GM12878 (cell line): ENCODE results near the gene GPM6B. TPM values are rescaled to one million over a fixed set of nuclear protein-coding genes. Genes with fewer than 3 reads are reported as not detected.

Experiments used
- ATAC-seq: fragments of 200-7000 bp; cut with Tn5 transposase; 3 replicates; pipeline ENCODE4 v1.9.1; 2020; ENCODE audit warnings: mild to moderate bottlenecking, moderate library complexity
- BruUV-seq: library from RNA; stranded (reverse); fragments of 400-500 nt; replicated peaks from 2 replicates; lab custom pipeline; 2021; lab: Mats Ljungman, UMichigan
- CTCF ChIA-PET: fragments of 300-600 bp; sonication (Branson Sonifier 250); formaldehyde crosslinking; extraction: SDS; loops from one replicate; lab custom pipeline; 2021; ENCODE audit warnings: inconsistent platforms; lab: Yijun Ruan, JAX
- POLR2A ChIA-PET: fragments of 350-600 bp; formaldehyde crosslinking; extraction: SDS; loops from one replicate; lab custom pipeline; 2021; ENCODE audit warnings: inconsistent platforms; lab: Charles Lee
- RAD21 ChIA-PET: fragments of 300-600 bp; sonication (Branson Sonifier 250); formaldehyde crosslinking; loops from one replicate; lab custom pipeline; 2023; ENCODE audit warnings: antibody characterized with exemption; ENCODE audit not compliant: unreplicated experiment; lab: Charles Lee
- SMC1A ChIA-PET: fragments of 300-600 bp; sonication (Branson Sonifier 250); formaldehyde crosslinking; loops from one replicate; lab custom pipeline; 2023; ENCODE audit not compliant: unreplicated experiment, uncharacterized antibody; lab: Charles Lee
- DNase-seq: peaks from one replicate; pipeline ENCODE4 v3.0.0-alpha.2; 2011; ENCODE audit warnings: low read depth, low spot score
- FAIRE-seq: peaks from 3 replicates; lab custom pipeline; 2011; peaks lifted over from hg19 to GRCh38; lab: Jason Lieb, UNC
- H2AFZ ChIP-seq: 2 replicates; pipeline ENCODE4 v1.6.0; 2011; ENCODE audit warnings: low read depth, low read length, control low read depth; ENCODE audit not compliant: control insufficient read depth
- H3K27ac ChIP-seq: 2 replicates; pipeline ENCODE4 v1.5.1; 2011; ENCODE audit warnings: control low read depth; ENCODE audit not compliant: control insufficient read depth, insufficient read depth
- H3K27me3 ChIP-seq, 2 experiments: replicated peaks in 1 of 2; 2 replicates each; pipeline versions ENCODE4 v1.6.0 to v1.6.1; 2011; ENCODE audit warnings: low read length in 1 of 2; ENCODE audit not compliant: control insufficient read depth in 2 of 2, insufficient read depth in 2 of 2
- H3K36me3 ChIP-seq, 2 experiments: 2 replicates each; pipeline ENCODE4 v1.5.1; 2011; ENCODE audit warnings: low read length in 1 of 2; ENCODE audit not compliant: control insufficient read depth in 2 of 2, insufficient read depth in 2 of 2
- H3K4me1 ChIP-seq: 2 replicates; pipeline ENCODE4 v1.6.1; 2011; ENCODE audit warnings: mild to moderate bottlenecking, low read length, moderate library complexity, mixed read lengths; ENCODE audit not compliant: control insufficient read depth, insufficient read depth
- H3K4me2 ChIP-seq: 2 replicates; pipeline ENCODE4 v1.6.0; 2011; ENCODE audit warnings: control low read depth; ENCODE audit not compliant: control insufficient read depth, insufficient read depth
- H3K4me3 ChIP-seq: fragments of 200-600 bp; sonication (generic); 2 replicates; pipeline ENCODE4 v1.5.1; 2016
- H3K79me2 ChIP-seq: 2 replicates; pipeline ENCODE4 v1.6.0; 2011; ENCODE audit warnings: low read length; ENCODE audit not compliant: control insufficient read depth, insufficient read depth
- H3K9ac ChIP-seq: 2 replicates; pipeline ENCODE4 v1.8.0; 2011; ENCODE audit warnings: low read length, control low read depth, mixed read lengths; ENCODE audit not compliant: control insufficient read depth, insufficient read depth
- H3K9me3 ChIP-seq: replicated peaks from 3 replicates; pipeline ENCODE4 v1.5.1; 2011; ENCODE audit warnings: mild to moderate bottlenecking, low read length; ENCODE audit not compliant: control insufficient read depth, insufficient read depth
- H4K20me1 ChIP-seq: 2 replicates; pipeline ENCODE4 v1.6.0; 2011; ENCODE audit not compliant: control insufficient read depth, insufficient read depth
- BHLHE40 ChIP-seq, 2 experiments: fragments of 450-650 bp in 1 of 2; IDR thresholded peaks; 2 replicates each; pipeline ENCODE4 v1.6.1; 2011 to 2017; ENCODE audit warnings: low read depth in 2 of 2, borderline replicate concordance in 1 of 2, improper control_type of control experiment in 1 of 2, low read length in 1 of 2, mild to moderate bottlenecking in 1 of 2
- BRCA1 ChIP-seq: IDR thresholded peaks from 2 replicates; pipeline ENCODE4 v1.6.1; 2011; ENCODE audit warnings: low read depth, low read length, improper control_type of control experiment
- ETV6 ChIP-seq, 2 experiments: fragments of 450-650 bp in 1 of 2; IDR thresholded peaks in 1 of 2; conservative IDR thresholded peaks in 1 of 2; 2 replicates each; pipeline ENCODE4 v1.6.1; 2014; ENCODE audit warnings: antibody characterized with exemption in 1 of 2, borderline replicate concordance in 1 of 2, low read depth in 1 of 2, mild to moderate bottlenecking in 1 of 2, moderate library complexity in 1 of 2
- FOS ChIP-seq: IDR thresholded peaks from 3 replicates; pipeline ENCODE4 v1.6.1; 2011; ENCODE audit warnings: borderline replicate concordance; ENCODE audit not compliant: insufficient read length; ENCODE audit errors: extremely low read depth
- MEF2B ChIP-seq: fragments of 450-650 bp; IDR thresholded peaks from 2 replicates; pipeline ENCODE4 v1.6.1; 2018; ENCODE audit warnings: mild to moderate bottlenecking, moderate library complexity; ENCODE audit not compliant: partially characterized antibody, poor library complexity, severe bottlenecking
- NFYA ChIP-seq: IDR thresholded peaks from 2 replicates; pipeline ENCODE4 v1.6.1; 2011; ENCODE audit warnings: low read depth, mild to moderate bottlenecking, low read length, improper control_type of control experiment, borderline replicate concordance
- RELA ChIP-seq: fragments of 450-650 bp; IDR thresholded peaks from 2 replicates; pipeline ENCODE4 v1.8.0; 2014; ENCODE audit warnings: borderline replicate concordance; ENCODE audit not compliant: partially characterized antibody
- RELB ChIP-seq: fragments of 450-650 bp; IDR thresholded peaks from 2 replicates; pipeline ENCODE4 v1.6.1; 2017; ENCODE audit warnings: low read depth, mild to moderate bottlenecking, moderate library complexity
- SMC3 ChIP-seq: IDR thresholded peaks from 2 replicates; pipeline ENCODE4 v1.6.1; 2011; ENCODE audit warnings: low read length, improper control_type of control experiment, borderline replicate concordance
- SREBF1 ChIP-seq: IDR thresholded peaks from 2 replicates; pipeline ENCODE4 v1.6.1; 2012; ENCODE audit warnings: mild to moderate bottlenecking, low read length
- WGBS: methylation state at CpG from one replicate; pipeline ENCODE4 v1.1.6; 2016; ENCODE audit warnings: low lambda C conversion rate; ENCODE audit not compliant: insufficient replicate concordance, insufficient coverage; ENCODE audit errors: missing lambda C conversion rate; 5-methylcytosine and 5-hydroxymethylcytosine counted together
- in situ Hi-C: fragments of 300-500 bp; cut with MboI; formaldehyde crosslinking; loops from 9 replicates; pipeline ENCODE4 v1.14.3; 2018; ENCODE audit warnings: mixed read lengths
- intact Hi-C: fragments of 100-400 bp; cut with micrococcal nuclease; formaldehyde crosslinking; loops from one replicate; pipeline ENCODE4 v1.14.2; 2022; ENCODE audit not compliant: unreplicated experiment
- polyA plus RNA-seq, 11 experiments: library from polyadenylated mRNA; depleted of rRNA in 4 of 11; unstranded in 6 of 11; stranded (reverse) in 5 of 11; fragments of >200 nt; fragmentation: Nextera tagmentation in 4 of 11; fragmentation: Illumina TruSeq in 1 of 11; extraction: Ambion mirVana in 4 of 11; extraction: Trizol in 1 of 11; gene quantifications; 1 replicate in 1 of 11; 2 replicates in 10 of 11; pipeline versions ENCODE4 v1.2.1 to v1.2.3, GENCODE V29; 2011 to 2016; ENCODE audit warnings: inconsistent platforms in 2 of 11, missing spikeins in 2 of 11, low read depth in 1 of 11
- total RNA-seq, 4 experiments: library from RNA; depleted of rRNA in 3 of 4; stranded (reverse); fragments of >200 nt in 3 of 4; fragmentation: Illumina TruSeq in 1 of 4; extraction: Trizol in 1 of 4; gene quantifications; 2 replicates each; pipeline versions ENCODE4 v1.2.1 to v1.2.3, GENCODE V29; 2013 to 2021
- TF ChIP-seq, protein P1 (sequence below): fragments of 450-650 bp; IDR thresholded peaks from 2 replicates; pipeline ENCODE4 v1.6.1; 2014; ENCODE audit warnings: mild to moderate bottlenecking
- TF ChIP-seq, protein P2 (sequence below): fragments of 450-650 bp; formaldehyde crosslinking; IDR thresholded peaks from 2 replicates; pipeline ENCODE4 v1.5.0; 2022; ENCODE audit warnings: mild to moderate bottlenecking, missing genetic modification characterization
- TF ChIP-seq, protein P3 (sequence below): IDR thresholded peaks from 2 replicates; pipeline ENCODE4 v1.6.1; 2012; ENCODE audit warnings: low read depth, low read length, improper control_type of control experiment

Gene GPM6B
- total and polyA plus RNA-seq, 10 of the 15 experiments (the other 5 are each of a cell fraction or from before 2014, with no cell fraction given): 0.01 to 2.6 (median 0.37) TPM; not detected in 2

- Histone ChIP-seq H3K4me3 (no peak overlapping the region), H3K27me3 (no peaks in the 10 kb centered on the region), H3K79me2 (no peaks in the 10 kb centered on the region; the same call in 1 of the 2 replicates), H3K4me2 (no peak overlapping the region), H2AFZ (no peak overlapping the region), H4K20me1 (no peaks in the 10 kb centered on the region), H3K36me3 (peaks cover 0 to 15% of the 10 kb centered on the region in 2 experiments; a peak in 3 of 4 replicates), H3K27ac (no peak overlapping the region), H3K4me1 (peaks cover 40% of the 10 kb centered on the region), H3K9ac (no peak overlapping the region), H3K9me3 (no peaks in the 10 kb centered on the region)
- no peak for ATAC-seq
- intact Hi-C loops (loop anchor here (1.0 kb wide), 1 partner anchor 90 kb away; no protein-coding TSS in a partner anchor), in situ Hi-C loops (loop anchor here (5.0 to 10.0 kb wide), 3 partner anchors 91 to 279 kb away; partner anchors contain the start of gene GEMIN8)
- SMC1A ChIA-PET: interaction anchor here (1.0 to 14.7 kb wide), 11 partner anchors 12 to 277 kb away, joined by 3 to 198 read pairs (median 4); partner anchors contain the start of genes OFD1, RAB9A and TRAPPC2
- no peak for FAIRE-seq
- CTCF ChIA-PET: interaction anchor here (1.0 to 11.5 kb wide), 17 partner anchors 13 to 283 kb away, joined by 3 to 113 read pairs (median 6); partner anchors contain the start of genes OFD1 and TRAPPC2
- no TSS peak for BruUV-seq
- DNase-seq: no peak
- RAD21 ChIA-PET: interaction anchor here (1.0 to 15.7 kb wide), 7 partner anchors 11 to 284 kb away, joined by 3 to 175 read pairs (median 15); partner anchors contain the start of genes OFD1 and TRAPPC2
- WGBS: 82% methylated on average over 3 of the region's 3 CpGs
- POLR2A ChIA-PET: interaction anchor here (1.2 kb wide), 1 partner anchor 11 kb away, joined by 3 read pairs; no protein-coding TSS in a partner anchor
- TF ChIP-seq FOS (no peak), SREBF1 (no peak), RELB (no peak), SMC3 (no peak), NFYA (no peak), RELA (no peak), BHLHE40 (IDR thresholded peaks at IDR 0.05; ENCODE audit: borderline replicate concordance in 1 of 2, low read depth in 2 of 2, low read length in 1 of 2) (no peak), ETV6 (conservative IDR thresholded peaks at IDR 0.05 in 1 of 2, IDR thresholded peaks at IDR 0.05 in 1 of 2; ENCODE audit: borderline replicate concordance in 1 of 2, low read depth in 1 of 2) (no peak), BRCA1 (no peak), MEF2B (no peak)
- TF ChIP-seq, protein P1, sequence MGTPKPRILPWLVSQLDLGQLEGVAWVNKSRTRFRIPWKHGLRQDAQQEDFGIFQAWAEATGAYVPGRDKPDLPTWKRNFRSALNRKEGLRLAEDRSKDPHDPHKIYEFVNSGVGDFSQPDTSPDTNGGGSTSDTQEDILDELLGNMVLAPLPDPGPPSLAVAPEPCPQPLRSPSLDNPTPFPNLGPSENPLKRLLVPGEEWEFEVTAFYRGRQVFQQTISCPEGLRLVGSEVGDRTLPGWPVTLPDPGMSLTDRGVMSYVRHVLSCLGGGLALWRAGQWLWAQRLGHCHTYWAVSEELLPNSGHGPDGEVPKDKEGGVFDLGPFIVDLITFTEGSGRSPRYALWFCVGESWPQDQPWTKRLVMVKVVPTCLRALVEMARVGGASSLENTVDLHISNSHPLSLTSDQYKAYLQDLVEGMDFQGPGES: no peak
- TF ChIP-seq, protein P2, sequence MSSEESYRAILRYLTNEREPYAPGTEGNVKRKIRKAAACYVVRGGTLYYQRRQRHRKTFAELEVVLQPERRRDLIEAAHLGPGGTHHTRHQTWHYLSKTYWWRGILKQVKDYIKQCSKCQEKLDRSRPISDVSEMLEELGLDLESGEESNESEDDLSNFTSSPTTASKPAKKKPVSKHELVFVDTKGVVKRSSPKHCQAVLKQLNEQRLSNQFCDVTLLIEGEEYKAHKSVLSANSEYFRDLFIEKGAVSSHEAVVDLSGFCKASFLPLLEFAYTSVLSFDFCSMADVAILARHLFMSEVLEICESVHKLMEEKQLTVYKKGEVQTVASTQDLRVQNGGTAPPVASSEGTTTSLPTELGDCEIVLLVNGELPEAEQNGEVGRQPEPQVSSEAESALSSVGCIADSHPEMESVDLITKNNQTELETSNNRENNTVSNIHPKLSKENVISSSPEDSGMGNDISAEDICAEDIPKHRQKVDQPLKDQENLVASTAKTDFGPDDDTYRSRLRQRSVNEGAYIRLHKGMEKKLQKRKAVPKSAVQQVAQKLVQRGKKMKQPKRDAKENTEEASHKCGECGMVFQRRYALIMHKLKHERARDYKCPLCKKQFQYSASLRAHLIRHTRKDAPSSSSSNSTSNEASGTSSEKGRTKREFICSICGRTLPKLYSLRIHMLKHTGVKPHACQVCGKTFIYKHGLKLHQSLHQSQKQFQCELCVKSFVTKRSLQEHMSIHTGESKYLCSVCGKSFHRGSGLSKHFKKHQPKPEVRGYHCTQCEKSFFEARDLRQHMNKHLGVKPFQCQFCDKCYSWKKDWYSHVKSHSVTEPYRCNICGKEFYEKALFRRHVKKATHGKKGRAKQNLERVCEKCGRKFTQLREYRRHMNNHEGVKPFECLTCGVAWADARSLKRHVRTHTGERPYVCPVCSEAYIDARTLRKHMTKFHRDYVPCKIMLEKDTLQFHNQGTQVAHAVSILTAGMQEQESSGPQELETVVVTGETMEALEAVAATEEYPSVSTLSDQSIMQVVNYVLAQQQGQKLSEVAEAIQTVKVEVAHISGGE (CRISPR knock-in tag): no peak
- TF ChIP-seq, protein P3, sequence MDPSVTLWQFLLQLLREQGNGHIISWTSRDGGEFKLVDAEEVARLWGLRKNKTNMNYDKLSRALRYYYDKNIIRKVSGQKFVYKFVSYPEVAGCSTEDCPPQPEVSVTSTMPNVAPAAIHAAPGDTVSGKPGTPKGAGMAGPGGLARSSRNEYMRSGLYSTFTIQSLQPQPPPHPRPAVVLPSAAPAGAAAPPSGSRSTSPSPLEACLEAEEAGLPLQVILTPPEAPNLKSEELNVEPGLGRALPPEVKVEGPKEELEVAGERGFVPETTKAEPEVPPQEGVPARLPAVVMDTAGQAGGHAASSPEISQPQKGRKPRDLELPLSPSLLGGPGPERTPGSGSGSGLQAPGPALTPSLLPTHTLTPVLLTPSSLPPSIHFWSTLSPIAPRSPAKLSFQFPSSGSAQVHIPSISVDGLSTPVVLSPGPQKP: no peak
These were observed 68.4 kb downstream of the GPM6B start for GRCh38 chrX:13748486-13748885.
